Gastroesophageal sphincter (tissue), 4 donors: Measurements from ENCODE around the gene GRPR. TPM values are rescaled to one million over a fixed set of nuclear protein-coding genes. Genes with fewer than 3 reads are reported as not detected.

ENCODE experiments used
- ATAC-seq: fragments of 150-250 bp; one replicate; pipeline ENCODE4 v1.9.1; 2016; ENCODE audit warnings: mild to moderate bottlenecking, moderate library complexity
- H3K27ac ChIP-seq, 4 donors: fragments of 200-600 bp; sonication (generic) in 3 of 4; 1 replicate in 3 of 4; 2 replicates in 1 of 4; pipeline ENCODE4 v1.5.1; 2016 to 2019
- H3K27me3 ChIP-seq: fragments of 200-600 bp; sonication (generic); one replicate; pipeline ENCODE4 v1.5.1; 2019
- H3K36me3 ChIP-seq, 2 donors: fragments of 200-600 bp; sonication (generic); one replicate each; pipeline ENCODE4 v1.5.1; 2019; ENCODE audit warnings: control low read depth in 1 of 2
- H3K4me1 ChIP-seq, 3 donors: fragments of 200-600 bp; sonication (generic); 1 replicate in 2 of 3; 2 replicates in 1 of 3; pipeline ENCODE4 v1.5.1; 2016 to 2019; ENCODE audit warnings: control low read depth in 2 of 3
- H3K4me3 ChIP-seq, 2 donors: fragments of 200-600 bp; sonication (generic); one replicate each; pipeline ENCODE4 v1.5.1; 2019; ENCODE audit warnings: mild to moderate bottlenecking in 1 of 2, moderate library complexity in 1 of 2
- H3K9me3 ChIP-seq, 3 donors: fragments of 200-600 bp; sonication (generic); one replicate each; pipeline ENCODE4 v1.5.1; 2017 to 2019; ENCODE audit warnings: control low read depth in 2 of 3
- CTCF ChIP-seq, 4 experiments: fragments of 200-600 bp in 2 of 4; fragments of 450-650 bp in 2 of 4; sonication (generic) in 1 of 4; IDR thresholded peaks; one replicate each; pipeline ENCODE4 v1.5.1; 2017 to 2019; ENCODE audit warnings: antibody characterized with exemption in 4 of 4, mild to moderate bottlenecking in 2 of 4, moderate library complexity in 2 of 4
- EP300 ChIP-seq: sonication (generic); formaldehyde crosslinking; IDR thresholded peaks from one replicate; pipeline ENCODE4 v1.6.1; 2017; ENCODE audit warnings: antibody characterized with exemption, mild to moderate bottlenecking
- POLR2A ChIP-seq, 2 donors: fragments of 450-650 bp; IDR thresholded peaks; one replicate each; pipeline ENCODE4 v1.6.1; 2017; ENCODE audit warnings: antibody characterized with exemption in 2 of 2, mild to moderate bottlenecking in 2 of 2, moderate library complexity in 1 of 2
- POLR2AphosphoS5 ChIP-seq: sonication (generic); formaldehyde crosslinking; IDR thresholded peaks from one replicate; pipeline ENCODE4 v1.6.1; 2017; ENCODE audit warnings: antibody characterized with exemption
- WGBS, 2 donors: methylation state at CpG; one replicate each; pipeline ENCODE4 v1.1.5; 2018; ENCODE audit warnings: low coverage in 1 of 2; 5-methylcytosine and 5-hydroxymethylcytosine counted together
- total RNA-seq, 4 donors: library from RNA; depleted of rRNA; stranded (reverse); fragments of >200 nt; gene quantifications; one replicate each; pipeline ENCODE4 v1.1.0, GENCODE V29; 2016

Gene GRPR
- total RNA-seq, 4 donors from 2014 or later = 3.2 to 39.5 (median 16.0) TPM

GRCh38 chrX:16130707-16131106 is 7.3 kb downstream of the GRPR start:
- ATAC-seq = no peak
- H3K4me1 ChIP-seq = peaks cover 0 to 9% (median 0%) of the 10 kb centered on the region in 3 donors
- WGBS, 2 donors = 17 to 50% methylated on average over 1 to 2 of the region's 2 CpGs
- H3K4me3 ChIP-seq = no peak overlapping the region
- no peaks in the 10 kb centered on the region for H3K9me3 ChIP-seq
- no peaks in the 10 kb centered on the region for H3K27me3 ChIP-seq
- H3K27ac ChIP-seq = peak overlapping the region in 3 of 4 donors; percentile 7 to 43 (median 27)
- TF ChIP-seq CTCF (IDR thresholded peaks at IDR 0.05) = no peak
- TF ChIP-seq POLR2A (IDR thresholded peaks at IDR 0.05) = no peak
- TF ChIP-seq POLR2AphosphoS5 = no peak
- no peak for TF ChIP-seq EP300
- H3K36me3 ChIP-seq = no peaks in the 10 kb centered on the region

- TF ChIP-seq POLR2A (IDR thresholded peaks at IDR 0.05) (no peak), EP300 (no peak), CTCF (IDR thresholded peaks at IDR 0.05) (no peak), POLR2AphosphoS5 (no peak)
- Histone ChIP-seq H3K27me3 (no peaks in the 10 kb centered on the region), H3K4me1 (peaks cover 0 to 9% (median 0%) of the 10 kb centered on the region in 3 donors), H3K27ac (peak overlapping the region in 3 of 4 donors; percentile 7 to 61 (median 48)), H3K36me3 (no peaks in the 10 kb centered on the region), H3K4me3 (no peak overlapping the region), H3K9me3 (no peaks in the 10 kb centered on the region)
- WGBS, 2 donors = no CpG with 5 or more reads among the region's 1 CpG
- ATAC-seq = no peak
These were observed 11.6 kb downstream of the GRPR start for GRCh38 chrX:16134936-16135335.

GRCh38 chrX:16136080-16136479 is 12.7 kb downstream of the GRPR start:
- no peak for TF ChIP-seq EP300
- no peak for TF ChIP-seq POLR2AphosphoS5
- TF ChIP-seq POLR2A (IDR thresholded peaks at IDR 0.05) = no peak
- Histone ChIP-seq H3K27ac (peak overlapping the region; percentile 27 to 61 (median 41)), H3K27me3 (no peaks in the 10 kb centered on the region), H3K9me3 (no peaks in the 10 kb centered on the region), H3K4me3 (no peak overlapping the region), H3K36me3 (no peaks in the 10 kb centered on the region), H3K4me1 (peaks cover 0 to 10% (median 0%) of the 10 kb centered on the region in 3 donors)
- 40 to 90% methylated on average over 1 of the region's 2 CpGs for WGBS, 2 donors
- ATAC-seq = no peak

- no peak for ATAC-seq
- no peak for TF ChIP-seq CTCF (IDR thresholded peaks at IDR 0.05)
- no peak for TF ChIP-seq POLR2A (IDR thresholded peaks at IDR 0.05)
- TF ChIP-seq POLR2AphosphoS5 = no peak
- TF ChIP-seq EP300 = no peak
- H3K36me3 ChIP-seq = no peaks in the 10 kb centered on the region
- H3K4me1 ChIP-seq = peaks cover 0 to 14% (median 0%) of the 10 kb centered on the region in 3 donors
- H3K9me3 ChIP-seq = no peaks in the 10 kb centered on the region
- peak overlapping the region in 2 of 4 donors; percentile 11 to 61 for H3K27ac ChIP-seq
- no peak overlapping the region for H3K4me3 ChIP-seq
- no peaks in the 10 kb centered on the region for H3K27me3 ChIP-seq
These were observed 14.2 kb downstream of the GRPR start for GRCh38 chrX:16137416-16138107.

- Histone ChIP-seq H3K27me3 (no peaks in the 10 kb centered on the region), H3K4me3 (no peak overlapping the region), H3K9me3 (no peaks in the 10 kb centered on the region), H3K4me1 (peaks cover 0 to 14% (median 0%) of the 10 kb centered on the region in 3 donors), H3K27ac (no peak overlapping the region), H3K36me3 (no peaks in the 10 kb centered on the region)
- 67 to 86% methylated on average over 1 of the region's 1 CpG for WGBS, 2 donors
- TF ChIP-seq POLR2AphosphoS5 = no peak
- no peak for TF ChIP-seq CTCF (IDR thresholded peaks at IDR 0.05)
- no peak for TF ChIP-seq EP300
- no peak for TF ChIP-seq POLR2A (IDR thresholded peaks at IDR 0.05)
- no peak for ATAC-seq
These were observed 14.7 kb downstream of the GRPR start for GRCh38 chrX:16138108-16138427.
